ENCODE results near the gene CHST8. TPM values are rescaled to one million over a fixed set of nuclear protein-coding genes. Genes with fewer than 3 reads are reported as not detected.
A peak's percentile ranks its signal among the peaks of the same experiment; 100 is the strongest.

Gene CHST8
- total RNA-seq, 1 donor from 2014 or later = 0.16 TPM

GRCh38 chr19:33674626-33675367, 53.0 kb downstream of the CHST8 start:
- ATAC-seq = no peak

- no peak for ATAC-seq
These were observed 53.9 kb downstream of the CHST8 start for GRCh38 chr19:33675501-33676124.

- no peak for ATAC-seq
These were observed 55.4 kb downstream of the CHST8 start for GRCh38 chr19:33676999-33677665.

GRCh38 chr19:33677745-33678426, 56.1 kb downstream of the CHST8 start:
- no peak for ATAC-seq

GRCh38 chr19:33678796-33679585, 57.2 kb downstream of the CHST8 start:
- ATAC-seq = no peak

GRCh38 chr19:33679696-33680095, 57.9 kb downstream of the CHST8 start:
- no peak for ATAC-seq

- no peak for ATAC-seq
These were observed 59.4 kb downstream of the CHST8 start for GRCh38 chr19:33681081-33681680.

- peak; percentile 61 for ATAC-seq
These were observed 62.3 kb downstream of the CHST8 start for GRCh38 chr19:33683881-33684537.

GRCh38 chr19:33684538-33685232, 62.9 kb downstream of the CHST8 start:
- ATAC-seq = no peak

- ATAC-seq = no peak
These were observed 63.8 kb downstream of the CHST8 start for GRCh38 chr19:33685541-33685940.

- ATAC-seq = no peak
These were observed 64.5 kb downstream of the CHST8 start for GRCh38 chr19:33686262-33686661.

GRCh38 chr19:33686687-33687480, 65.1 kb downstream of the CHST8 start:
- ATAC-seq = no peak

- ATAC-seq = no peak
These were observed 65.9 kb downstream of the CHST8 start for GRCh38 chr19:33687481-33688170.

GRCh38 chr19:33688171-33688992, 66.6 kb downstream of the CHST8 start:
- no peak for ATAC-seq

GRCh38 chr19:33689138-33689746, 67.5 kb downstream of the CHST8 start:
- no peak for ATAC-seq

- ATAC-seq = no peak
These were observed 68.1 kb downstream of the CHST8 start for GRCh38 chr19:33689868-33690267.

GRCh38 chr19:33690378-33691029, 68.8 kb downstream of the CHST8 start:
- no peak for ATAC-seq

Data from esophagus mucosa (tissue), 1 donor.